Tibial nerve (tissue), 3 donors: ENCODE measurements around the gene ZNF148.

Source experiments
- POLR2A ChIP-seq, 2 donors: fragments of 450-650 bp; IDR thresholded peaks; one replicate each; pipeline ENCODE4 v1.6.1; 2017; ENCODE audit warnings: antibody characterized with exemption in 2 of 2, mild to moderate bottlenecking in 2 of 2, moderate library complexity in 2 of 2
- TF ChIP-seq, protein P1 (sequence below), 5 experiments: fragments of 200-600 bp in 3 of 5; fragments of 450-650 bp in 2 of 5; sonication (generic) in 3 of 5; IDR thresholded peaks; one replicate each; pipeline ENCODE4 v1.5.1; 2016 to 2019; ENCODE audit warnings: antibody characterized with exemption in 5 of 5, mild to moderate bottlenecking in 3 of 5, moderate library complexity in 2 of 5

- TF ChIP-seq, protein P1, sequence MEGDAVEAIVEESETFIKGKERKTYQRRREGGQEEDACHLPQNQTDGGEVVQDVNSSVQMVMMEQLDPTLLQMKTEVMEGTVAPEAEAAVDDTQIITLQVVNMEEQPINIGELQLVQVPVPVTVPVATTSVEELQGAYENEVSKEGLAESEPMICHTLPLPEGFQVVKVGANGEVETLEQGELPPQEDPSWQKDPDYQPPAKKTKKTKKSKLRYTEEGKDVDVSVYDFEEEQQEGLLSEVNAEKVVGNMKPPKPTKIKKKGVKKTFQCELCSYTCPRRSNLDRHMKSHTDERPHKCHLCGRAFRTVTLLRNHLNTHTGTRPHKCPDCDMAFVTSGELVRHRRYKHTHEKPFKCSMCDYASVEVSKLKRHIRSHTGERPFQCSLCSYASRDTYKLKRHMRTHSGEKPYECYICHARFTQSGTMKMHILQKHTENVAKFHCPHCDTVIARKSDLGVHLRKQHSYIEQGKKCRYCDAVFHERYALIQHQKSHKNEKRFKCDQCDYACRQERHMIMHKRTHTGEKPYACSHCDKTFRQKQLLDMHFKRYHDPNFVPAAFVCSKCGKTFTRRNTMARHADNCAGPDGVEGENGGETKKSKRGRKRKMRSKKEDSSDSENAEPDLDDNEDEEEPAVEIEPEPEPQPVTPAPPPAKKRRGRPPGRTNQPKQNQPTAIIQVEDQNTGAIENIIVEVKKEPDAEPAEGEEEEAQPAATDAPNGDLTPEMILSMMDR (IDR thresholded peaks at IDR 0.05), result no peak
- TF ChIP-seq POLR2A (IDR thresholded peaks at IDR 0.05), result no peak
Observed at GRCh38 chr3:125289429-125289981, 85.6 kb downstream of the ZNF148 start.
